ENCODE measurements around the gene FAM184B. TPM values are rescaled to one million over a fixed set of nuclear protein-coding genes. Genes with fewer than 3 reads are reported as not detected.

Gene FAM184B
- total RNA-seq, 1 experiment from 2014 or later = 0.09 TPM

DNA sequence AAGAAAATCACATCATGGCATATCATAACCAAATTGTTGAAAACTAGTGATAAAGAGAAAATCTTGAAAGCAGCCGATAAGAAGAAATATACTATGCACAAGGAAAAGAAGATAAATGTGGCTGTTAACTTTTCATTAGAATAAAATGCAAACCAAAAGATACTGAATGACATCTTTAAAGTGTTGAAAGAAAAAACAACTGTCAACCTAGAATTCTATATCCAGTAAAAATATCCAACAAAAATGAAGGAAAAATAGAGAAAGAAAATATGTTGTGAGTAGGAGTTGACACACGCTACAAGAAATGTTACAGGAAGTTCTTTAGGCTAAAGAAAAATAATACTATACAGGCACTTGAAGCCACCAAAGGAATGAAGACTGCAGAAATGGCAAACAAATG is 82.0 kb downstream of the FAM184B start:
- no peak overlapping the region for H4K8ac ChIP-seq (replicated peaks; ENCODE audit: insufficient read length, low read depth, low read length)
- H4K5ac ChIP-seq (ENCODE audit: insufficient read length, low read depth, low read length) = no peak overlapping the region
- no peaks in the 10 kb centered on the region; a peak in 1 of 7 replicates for H3K36me3 Mint-ChIP-seq (ENCODE audit: insufficient read depth in 1 of 3, low read depth in 3 of 3)
- no peaks in the 10 kb centered on the region for H3K9me3 ChIP-seq (ENCODE audit: control insufficient read depth, low read depth, low read length)
- no peak overlapping the region for H2BK15ac ChIP-seq (ENCODE audit: low read depth, low read length)
- H4K91ac ChIP-seq (ENCODE audit: insufficient read length, low read depth, low read length) = no peak overlapping the region
- no peaks in the 10 kb centered on the region for H3K79me2 ChIP-seq (ENCODE audit: insufficient read depth, low read length)
- no peak overlapping the region for H3K18ac ChIP-seq (ENCODE audit: insufficient read length, low read depth, low read length)
- no peaks in the 10 kb centered on the region for H3K27me3 ChIP-seq (ENCODE audit: insufficient read depth, low read length)
- WGBS (ENCODE audit: extremely low coverage, insufficient read length, low lambda C conversion rate) = no CpG with 5 or more reads among the region's 2 CpGs
- no peak overlapping the region for H3K9ac ChIP-seq (ENCODE audit: extremely low read depth, insufficient read length, low read length)
- H3K4me1 ChIP-seq (ENCODE audit: insufficient read depth, low read length) = no peaks in the 10 kb centered on the region
- H3K9me3 Mint-ChIP-seq = peaks cover 0 to 7% of the 10 kb centered on the region in 2 experiments; a peak in 2 of 5 replicates
- no peak overlapping the region for H2BK120ac ChIP-seq (ENCODE audit: low read depth, low read length, poor library complexity, severe bottlenecking)
- no peak overlapping the region for H2AK5ac ChIP-seq (ENCODE audit: insufficient read length, low read length)
- H3K14ac ChIP-seq (ENCODE audit: insufficient read depth, low read length) = no peak overlapping the region
- no peak overlapping the region for H2AFZ ChIP-seq (ENCODE audit: low read length)
- peaks cover 2% of the 10 kb centered on the region for H3K27me3 Mint-ChIP-seq (ENCODE audit: low read depth)
- no peak overlapping the region for H2BK12ac ChIP-seq (ENCODE audit: insufficient read length, low read depth, low read length)
- DNase-seq = no peak
- TF ChIP-seq, protein P1, sequence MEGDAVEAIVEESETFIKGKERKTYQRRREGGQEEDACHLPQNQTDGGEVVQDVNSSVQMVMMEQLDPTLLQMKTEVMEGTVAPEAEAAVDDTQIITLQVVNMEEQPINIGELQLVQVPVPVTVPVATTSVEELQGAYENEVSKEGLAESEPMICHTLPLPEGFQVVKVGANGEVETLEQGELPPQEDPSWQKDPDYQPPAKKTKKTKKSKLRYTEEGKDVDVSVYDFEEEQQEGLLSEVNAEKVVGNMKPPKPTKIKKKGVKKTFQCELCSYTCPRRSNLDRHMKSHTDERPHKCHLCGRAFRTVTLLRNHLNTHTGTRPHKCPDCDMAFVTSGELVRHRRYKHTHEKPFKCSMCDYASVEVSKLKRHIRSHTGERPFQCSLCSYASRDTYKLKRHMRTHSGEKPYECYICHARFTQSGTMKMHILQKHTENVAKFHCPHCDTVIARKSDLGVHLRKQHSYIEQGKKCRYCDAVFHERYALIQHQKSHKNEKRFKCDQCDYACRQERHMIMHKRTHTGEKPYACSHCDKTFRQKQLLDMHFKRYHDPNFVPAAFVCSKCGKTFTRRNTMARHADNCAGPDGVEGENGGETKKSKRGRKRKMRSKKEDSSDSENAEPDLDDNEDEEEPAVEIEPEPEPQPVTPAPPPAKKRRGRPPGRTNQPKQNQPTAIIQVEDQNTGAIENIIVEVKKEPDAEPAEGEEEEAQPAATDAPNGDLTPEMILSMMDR (conservative IDR thresholded peaks at IDR 0.05) = no peak
- H3K79me1 ChIP-seq (ENCODE audit: insufficient read depth, low read depth, low read length, poor library complexity, severe bottlenecking) = no peaks in the 10 kb centered on the region
- no peak overlapping the region for H2BK5ac ChIP-seq (ENCODE audit: insufficient read length, low read length)
- H3T11ph ChIP-seq (ENCODE audit: low read length) = no peak overlapping the region
- no peak overlapping the region for H2BK20ac ChIP-seq (ENCODE audit: low read depth, low read length, poor library complexity, severe bottlenecking)
- H3K4ac ChIP-seq (ENCODE audit: low read depth, low read length) = no peak overlapping the region
- H3K23ac ChIP-seq (ENCODE audit: insufficient read length, low read depth, low read length) = no peak overlapping the region
- no peaks in the 10 kb centered on the region for H3K23me2 ChIP-seq (ENCODE audit: insufficient read length, low read depth, low read length, poor library complexity, severe bottlenecking)
- H3K27ac ChIP-seq (ENCODE audit: insufficient read length, low read depth, low read length) = no peak overlapping the region
- no peaks in the 10 kb centered on the region for H3K4me1 Mint-ChIP-seq
- no peak overlapping the region for H3K27ac Mint-ChIP-seq
- no peak overlapping the region for H3K4me3 Mint-ChIP-seq
- H3K56ac ChIP-seq (ENCODE audit: insufficient read length, low read depth, low read length) = no peak overlapping the region
- H3K4me2 ChIP-seq (ENCODE audit: insufficient read depth, insufficient read length, low read length) = no peak overlapping the region
- no peaks in the 10 kb centered on the region for H4K20me1 ChIP-seq (ENCODE audit: control insufficient read depth, insufficient read depth, insufficient read length)
